GM10847 (cell line): Measurements from ENCODE around the gene REEP1.

ENCODE experiments used
- POLR2A ChIP-seq: IDR thresholded peaks from 2 replicates; pipeline ENCODE4 v1.6.1; 2011; ENCODE audit not compliant: insufficient read length; ENCODE audit errors: extremely low read depth

Gene REEP1

GRCh38 chr2:86281066-86281700, 56.2 kb downstream of the REEP1 start:
- TF ChIP-seq POLR2A = no peak

GRCh38 chr2:86280191-86280667, 57.2 kb downstream of the REEP1 start:
- TF ChIP-seq POLR2A = no peak

GRCh38 chr2:86275962-86276361, 61.5 kb downstream of the REEP1 start:
- no peak for TF ChIP-seq POLR2A

GRCh38 chr2:86275384-86275799, 62.0 kb downstream of the REEP1 start:
- no peak for TF ChIP-seq POLR2A

GRCh38 chr2:86274918-86275275, 62.5 kb downstream of the REEP1 start:
- no peak for TF ChIP-seq POLR2A

GRCh38 chr2:86274265-86274917, 63.0 kb downstream of the REEP1 start:
- TF ChIP-seq POLR2A = no peak

- no peak for TF ChIP-seq POLR2A
Measured at GRCh38 chr2:86272111-86272510, 65.3 kb downstream of the REEP1 start.

- no peak for TF ChIP-seq POLR2A
Measured at GRCh38 chr2:86271248-86271647, 66.2 kb downstream of the REEP1 start.

- no peak for TF ChIP-seq POLR2A
Measured at GRCh38 chr2:86263956-86264355, 73.5 kb downstream of the REEP1 start.

GRCh38 chr2:86260978-86261377, 76.4 kb downstream of the REEP1 start:
- TF ChIP-seq POLR2A = no peak

GRCh38 chr2:86258106-86258505, 79.3 kb downstream of the REEP1 start:
- TF ChIP-seq POLR2A = no peak

- no peak for TF ChIP-seq POLR2A
Measured at GRCh38 chr2:86256982-86257381, 80.4 kb downstream of the REEP1 start.

- no peak for TF ChIP-seq POLR2A
Measured at GRCh38 chr2:86256300-86256699, 81.1 kb downstream of the REEP1 start.

GRCh38 chr2:86254576-86255538, 82.6 kb downstream of the REEP1 start:
- no peak for TF ChIP-seq POLR2A

- no peak for TF ChIP-seq POLR2A
Measured at GRCh38 chr2:86253424-86253823, 84.0 kb downstream of the REEP1 start.

GRCh38 chr2:86251840-86252266, 85.6 kb downstream of the REEP1 start:
- no peak for TF ChIP-seq POLR2A
